HG02943 (cell line): Measurements from ENCODE around the gene SEC16A.
A peak's percentile ranks its signal among the peaks of the same experiment; 100 is the strongest.

Experiments
- ATAC-seq: cut with Tn5 transposase; IDR thresholded peaks from one replicate; pipeline ENCODE4 v1.9.1; 2021; ENCODE audit warnings: mild to moderate bottlenecking, low read depth, moderate library complexity; ENCODE audit not compliant: unreplicated experiment

SEC16A gene, protein sequence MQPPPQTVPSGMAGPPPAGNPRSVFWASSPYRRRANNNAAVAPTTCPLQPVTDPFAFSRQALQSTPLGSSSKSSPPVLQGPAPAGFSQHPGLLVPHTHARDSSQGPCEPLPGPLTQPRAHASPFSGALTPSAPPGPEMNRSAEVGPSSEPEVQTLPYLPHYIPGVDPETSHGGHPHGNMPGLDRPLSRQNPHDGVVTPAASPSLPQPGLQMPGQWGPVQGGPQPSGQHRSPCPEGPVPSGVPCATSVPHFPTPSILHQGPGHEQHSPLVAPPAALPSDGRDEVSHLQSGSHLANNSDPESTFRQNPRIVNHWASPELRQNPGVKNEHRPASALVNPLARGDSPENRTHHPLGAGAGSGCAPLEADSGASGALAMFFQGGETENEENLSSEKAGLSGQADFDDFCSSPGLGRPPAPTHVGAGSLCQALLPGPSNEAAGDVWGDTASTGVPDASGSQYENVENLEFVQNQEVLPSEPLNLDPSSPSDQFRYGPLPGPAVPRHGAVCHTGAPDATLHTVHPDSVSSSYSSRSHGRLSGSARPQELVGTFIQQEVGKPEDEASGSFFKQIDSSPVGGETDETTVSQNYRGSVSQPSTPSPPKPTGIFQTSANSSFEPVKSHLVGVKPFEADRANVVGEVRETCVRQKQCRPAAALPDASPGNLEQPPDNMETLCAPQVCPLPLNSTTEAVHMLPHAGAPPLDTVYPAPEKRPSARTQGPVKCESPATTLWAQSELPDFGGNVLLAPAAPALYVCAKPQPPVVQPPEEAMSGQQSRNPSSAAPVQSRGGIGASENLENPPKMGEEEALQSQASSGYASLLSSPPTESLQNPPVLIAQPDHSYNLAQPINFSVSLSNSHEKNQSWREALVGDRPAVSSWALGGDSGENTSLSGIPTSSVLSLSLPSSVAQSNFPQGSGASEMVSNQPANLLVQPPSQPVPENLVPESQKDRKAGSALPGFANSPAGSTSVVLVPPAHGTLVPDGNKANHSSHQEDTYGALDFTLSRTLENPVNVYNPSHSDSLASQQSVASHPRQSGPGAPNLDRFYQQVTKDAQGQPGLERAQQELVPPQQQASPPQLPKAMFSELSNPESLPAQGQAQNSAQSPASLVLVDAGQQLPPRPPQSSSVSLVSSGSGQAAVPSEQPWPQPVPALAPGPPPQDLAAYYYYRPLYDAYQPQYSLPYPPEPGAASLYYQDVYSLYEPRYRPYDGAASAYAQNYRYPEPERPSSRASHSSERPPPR (N-terminal part only)

DNA sequence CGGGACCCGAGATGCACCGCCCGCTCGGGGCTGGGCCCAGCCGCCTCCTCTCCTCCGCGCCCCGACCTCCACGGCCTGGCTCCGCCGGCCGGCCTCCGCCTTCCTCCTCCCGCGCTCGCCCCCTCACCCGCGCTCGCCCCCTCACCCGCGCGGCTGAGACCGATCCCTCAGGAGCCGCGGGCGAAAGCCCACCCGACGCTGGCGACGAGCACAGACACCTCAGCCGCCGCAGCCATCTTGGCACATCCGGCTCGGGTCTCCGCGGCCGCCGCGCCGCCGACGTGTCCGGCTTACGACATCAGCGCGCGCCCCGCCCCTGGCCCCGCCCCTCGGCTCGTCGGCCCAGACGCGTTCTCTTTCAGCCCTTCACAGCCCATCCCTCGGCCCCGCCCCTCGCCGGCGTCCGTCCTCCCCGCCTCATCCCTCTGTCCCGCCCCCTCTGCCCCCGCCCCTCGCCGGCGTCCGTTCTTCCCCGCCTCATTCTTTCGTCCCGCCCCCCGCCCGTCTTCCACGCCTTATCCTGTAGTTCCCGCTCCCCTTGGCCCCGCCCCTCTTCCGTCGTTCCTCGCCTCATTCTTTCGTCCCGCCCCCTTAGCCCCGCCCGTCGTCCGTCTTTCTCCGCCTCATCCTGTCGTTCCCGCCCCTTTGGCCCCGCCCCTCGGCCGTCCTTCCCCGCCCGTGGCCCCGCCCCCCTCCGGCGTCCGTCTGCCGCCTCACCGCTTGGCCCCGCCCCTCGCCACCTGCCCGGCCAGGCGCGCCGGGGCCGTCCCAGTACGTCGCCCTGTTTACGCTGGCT is at the start of gene SEC16A:
SEC16A (minus strand) TSS at position 248 of the 796 bp plus-strand sequence. CDS start 5,425 bp downstream, outside the sequence.
- ATAC-seq: peak; percentile 52

DNA sequence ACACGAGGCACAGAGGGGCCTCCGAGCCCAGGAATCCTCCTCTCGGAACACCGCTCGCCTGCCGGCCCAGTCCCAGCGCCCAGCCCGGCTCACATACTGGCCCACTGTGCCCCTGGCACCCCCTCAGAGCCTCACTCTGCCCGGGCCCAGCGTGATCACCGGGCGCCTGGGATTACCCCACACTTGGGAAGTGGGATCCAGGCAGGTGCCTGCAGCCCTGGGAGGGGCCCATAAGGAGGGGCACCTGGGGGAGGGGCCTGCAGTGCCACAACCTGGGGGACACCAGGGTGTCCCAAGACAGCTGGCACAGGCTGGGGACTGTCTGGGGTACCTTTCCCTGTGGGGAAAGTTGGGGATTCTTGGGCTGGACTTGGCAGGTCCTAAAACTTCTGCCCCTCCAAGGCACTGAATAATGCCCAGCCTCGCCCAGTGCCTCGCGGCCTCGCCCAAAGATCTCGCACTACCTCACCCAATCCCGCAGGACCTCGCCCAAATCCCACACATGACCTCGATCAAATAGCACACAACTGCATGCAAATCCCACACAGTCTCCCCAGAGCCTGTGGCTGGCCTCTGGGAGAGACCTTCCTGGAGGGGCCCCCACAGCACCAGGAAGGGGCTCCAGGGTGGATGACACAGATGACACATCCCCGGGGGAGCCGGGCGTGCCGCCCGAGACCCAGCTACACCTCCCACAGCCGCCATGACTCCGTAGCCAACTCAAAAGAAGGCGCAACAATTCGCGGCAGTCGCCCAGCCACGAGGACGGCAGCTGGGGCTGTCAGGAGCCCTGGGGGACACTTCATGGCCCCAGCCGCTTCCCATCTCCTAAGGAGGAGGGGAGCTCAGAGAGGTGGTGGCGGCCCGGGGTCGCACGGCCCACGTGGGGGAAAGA is 49.3 kb upstream of the SEC16A start:
- no peak for ATAC-seq

DNA sequence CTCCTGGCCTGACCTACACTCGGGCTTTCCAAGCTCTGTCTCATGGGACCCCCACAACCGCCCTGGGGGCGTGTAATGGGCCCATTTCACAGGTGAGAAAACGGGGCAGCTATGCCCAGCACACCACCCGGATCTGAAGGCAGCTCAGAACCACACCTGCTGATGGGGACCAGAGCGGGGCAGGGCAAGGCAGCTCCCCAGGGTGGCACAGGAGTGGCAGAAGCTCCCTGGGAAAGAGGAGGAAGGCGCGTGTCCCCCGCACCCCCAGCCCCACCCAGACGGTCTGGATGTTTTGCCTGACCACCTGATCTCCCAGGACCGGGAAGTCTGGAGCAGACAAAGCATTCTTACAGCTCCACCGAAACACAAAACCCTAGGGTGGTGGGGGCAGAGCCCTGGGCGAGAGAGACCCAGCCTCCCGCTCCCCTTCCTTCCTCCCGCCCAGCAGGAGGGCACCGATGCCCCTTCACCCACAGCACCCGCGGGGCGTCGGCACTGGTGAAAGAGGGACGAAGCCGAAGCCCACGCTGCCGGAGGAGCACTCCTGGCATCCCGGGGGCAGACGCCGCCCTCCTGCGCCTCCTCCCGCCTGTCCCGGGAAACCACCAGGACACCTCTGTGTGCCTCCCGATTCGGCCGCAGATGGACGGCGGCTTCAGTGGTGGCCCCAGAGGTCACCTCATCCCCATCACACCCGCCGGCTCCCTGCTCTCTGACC is 48.5 kb upstream of the SEC16A start:
- ATAC-seq: no peak

DNA sequence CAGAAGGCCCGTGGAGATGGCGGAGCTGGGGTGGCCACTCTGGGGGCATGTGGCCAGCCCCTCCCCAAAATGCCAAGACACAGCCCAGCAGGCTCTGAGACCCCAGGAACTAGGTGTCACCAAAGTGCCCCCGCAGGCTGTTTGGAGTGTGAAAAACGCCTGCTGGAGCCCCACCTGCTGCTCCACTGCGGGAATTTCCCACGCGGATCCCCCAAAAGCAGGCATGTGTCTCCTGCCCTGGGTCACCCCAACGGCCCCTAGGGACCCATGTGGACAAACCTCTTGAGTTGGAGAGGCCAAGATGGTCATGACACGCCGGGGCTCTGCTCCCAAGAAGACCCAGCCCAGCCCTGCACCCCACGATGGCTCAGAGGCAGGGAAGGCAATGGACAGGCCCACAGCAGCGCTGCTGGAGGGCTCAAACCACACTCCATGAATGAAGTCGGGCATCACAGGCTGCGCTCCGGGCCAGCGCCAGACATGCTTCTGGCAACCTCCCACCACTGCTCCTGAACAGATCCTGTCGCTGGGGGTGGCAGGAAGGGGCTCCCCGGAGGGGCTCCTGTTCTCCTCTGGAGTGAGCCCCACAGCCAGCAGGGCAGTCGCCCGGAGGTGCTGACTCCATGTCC is 47.7 kb upstream of the SEC16A start:
- no peak for ATAC-seq

DNA sequence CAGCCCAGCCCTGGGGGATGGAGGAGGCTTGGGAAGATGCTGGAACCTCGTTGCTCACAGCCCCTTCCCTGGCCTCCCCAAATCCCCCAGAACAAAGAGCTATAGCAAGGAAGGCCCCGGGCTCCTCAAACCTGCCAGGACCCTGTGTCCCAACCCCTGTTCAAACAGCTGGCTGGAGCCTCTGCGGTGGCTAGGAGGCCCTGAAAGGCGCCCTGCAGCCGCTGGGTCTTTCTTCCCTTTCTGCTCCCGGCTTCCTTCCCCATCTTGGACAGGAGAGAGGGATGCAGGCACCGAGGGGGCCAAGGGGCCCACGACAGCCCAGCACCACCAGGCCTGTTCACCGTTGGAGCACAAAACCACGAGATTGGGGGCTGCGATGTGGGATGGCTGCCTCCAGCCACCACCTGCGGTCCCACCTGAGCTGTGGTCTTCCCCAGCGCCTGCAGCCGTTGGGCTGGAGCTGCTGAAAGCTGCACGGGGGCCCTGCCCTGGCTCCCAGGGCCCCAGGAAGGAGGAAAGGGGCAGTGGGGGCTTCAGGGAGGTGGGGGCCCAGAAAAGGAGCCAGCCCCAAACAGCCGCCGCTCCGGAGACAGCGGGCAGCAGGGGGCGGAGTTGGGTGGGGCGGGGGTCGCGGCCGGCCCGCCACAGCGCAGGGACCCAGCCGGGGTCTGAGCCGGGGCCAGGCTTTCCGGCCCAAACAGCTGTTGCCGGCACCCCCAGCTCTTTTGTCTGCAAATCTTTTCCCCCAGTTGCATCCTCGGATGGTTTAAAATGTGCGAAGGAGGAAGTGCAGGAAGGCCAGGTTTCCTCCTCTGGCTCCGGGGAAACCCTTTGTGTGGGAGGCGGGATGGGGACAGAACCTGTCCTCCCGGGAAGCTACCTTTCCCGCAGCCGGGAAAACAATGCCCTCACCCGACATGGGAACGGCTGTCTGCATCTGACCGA is 46.9 kb upstream of the SEC16A start:
- ATAC-seq: no peak

DNA sequence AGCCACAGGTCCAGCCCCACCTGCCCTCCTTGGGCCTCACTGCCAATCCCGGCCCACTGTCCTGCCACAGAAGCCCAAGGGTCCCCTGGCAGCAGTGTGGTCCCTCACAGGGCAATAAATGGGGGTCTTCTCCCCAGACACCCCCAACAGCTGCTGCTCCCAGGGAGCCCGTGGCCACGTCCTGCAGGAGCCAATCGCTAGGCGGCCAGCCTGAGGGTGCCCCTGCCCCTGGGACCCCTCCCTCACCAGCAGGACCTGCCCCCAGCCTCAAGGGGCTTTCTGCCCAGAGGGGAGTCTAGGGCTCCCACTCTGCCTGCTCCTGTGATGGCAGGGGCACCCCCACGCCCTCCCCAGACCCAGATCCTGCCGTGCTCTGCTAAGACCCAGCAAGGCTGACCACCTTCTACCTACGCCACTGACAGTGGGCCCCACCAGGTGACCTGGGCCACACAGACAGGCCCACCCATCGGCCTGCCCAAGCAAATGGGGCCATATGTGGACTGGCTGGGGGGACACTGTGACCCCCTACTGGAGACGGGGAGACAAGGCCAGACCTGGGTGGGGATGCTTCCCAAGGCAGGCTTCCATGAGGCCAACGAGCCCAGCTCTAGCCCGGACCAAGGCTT is 46.0 kb upstream of the SEC16A start:
- ATAC-seq: no peak

DNA sequence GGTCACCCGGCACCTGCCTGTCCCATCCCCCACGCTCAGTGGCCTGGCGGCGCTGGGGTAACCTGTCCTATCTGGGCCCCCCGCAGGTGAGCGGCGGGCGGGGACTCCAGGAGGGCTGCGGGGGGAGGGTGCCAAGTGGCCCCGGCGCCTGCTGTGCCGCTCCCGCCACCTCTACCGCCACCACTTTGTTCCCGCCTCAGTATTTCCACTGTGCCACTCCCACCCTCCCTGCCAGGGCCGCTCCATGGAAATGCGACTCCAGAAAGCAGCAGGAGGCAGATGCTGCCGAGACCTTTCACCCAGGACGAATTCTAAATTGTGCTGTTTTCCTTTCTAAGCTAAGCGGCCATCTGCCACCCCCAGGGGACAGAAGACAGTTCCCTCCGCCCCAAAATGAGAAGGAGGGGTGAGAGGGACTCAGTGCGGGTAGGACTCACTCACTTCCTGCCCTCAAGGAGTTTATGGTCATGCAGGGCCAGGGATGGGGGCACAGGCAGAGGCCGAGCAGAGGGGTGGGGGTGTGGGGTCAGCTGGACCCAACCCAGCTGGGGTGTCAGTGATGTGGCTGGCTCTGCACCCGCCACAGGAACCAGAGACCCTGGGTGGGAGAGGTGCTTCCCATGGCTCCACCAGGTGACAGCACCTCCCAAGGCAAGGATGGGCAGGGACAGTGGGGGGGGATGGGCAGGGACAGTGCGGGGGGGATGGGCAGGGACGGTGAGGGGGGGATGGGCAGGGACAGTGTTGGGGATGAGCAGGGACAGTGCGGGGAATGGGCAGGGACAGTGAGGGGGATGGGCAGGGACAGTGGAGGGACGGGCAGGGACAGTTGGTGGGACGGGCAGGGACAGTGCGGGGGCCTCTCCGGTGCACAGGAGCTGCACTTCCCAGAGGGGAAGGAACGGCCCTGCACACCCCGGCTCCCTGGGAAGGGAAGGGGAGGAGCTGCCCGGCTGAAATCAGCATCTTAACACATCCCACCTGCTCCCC is 45.2 kb upstream of the SEC16A start:
- ATAC-seq: no peak

DNA sequence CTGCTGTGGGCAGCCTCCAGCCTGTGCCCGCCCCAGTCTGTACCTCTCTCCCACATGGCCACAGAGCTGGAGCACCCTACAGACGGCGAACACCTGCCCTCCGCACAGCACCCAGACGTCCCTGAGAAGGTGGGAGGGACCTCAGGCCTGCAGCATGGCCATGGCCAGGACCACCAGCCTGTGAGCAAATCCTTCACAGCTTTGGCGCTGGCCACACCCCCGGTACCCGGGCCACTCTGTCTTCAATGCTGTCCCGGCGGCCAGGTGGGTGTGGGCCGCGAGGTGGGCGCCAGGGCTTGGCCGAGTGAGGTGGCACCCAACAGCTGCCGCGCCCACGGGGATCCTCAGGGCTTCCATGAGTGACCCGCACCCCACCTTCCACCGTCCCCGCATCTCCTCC is 44.3 kb upstream of the SEC16A start:
- ATAC-seq: no peak

DNA sequence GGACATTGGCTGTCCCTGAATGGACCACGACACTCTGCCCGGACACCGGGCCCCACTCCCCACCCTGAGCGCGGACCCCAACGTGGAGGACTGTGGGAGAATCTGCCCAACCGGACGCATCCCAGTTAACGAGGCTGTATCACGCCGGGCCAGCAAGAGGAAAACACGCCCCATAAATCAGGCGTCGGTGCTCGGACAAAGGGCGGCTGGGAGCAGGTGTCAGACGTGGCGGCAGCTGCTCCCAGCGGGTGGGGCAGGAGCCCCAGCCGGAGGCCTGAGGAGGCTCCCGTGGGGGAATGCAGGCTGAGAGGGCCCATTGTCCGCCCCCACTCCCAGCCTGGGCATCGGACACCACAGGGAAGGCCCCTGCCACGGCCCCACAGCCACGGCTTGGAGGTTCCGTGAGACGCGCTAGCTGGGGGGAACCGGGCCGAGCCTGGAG is 43.8 kb upstream of the SEC16A start:
- ATAC-seq: no peak

DNA sequence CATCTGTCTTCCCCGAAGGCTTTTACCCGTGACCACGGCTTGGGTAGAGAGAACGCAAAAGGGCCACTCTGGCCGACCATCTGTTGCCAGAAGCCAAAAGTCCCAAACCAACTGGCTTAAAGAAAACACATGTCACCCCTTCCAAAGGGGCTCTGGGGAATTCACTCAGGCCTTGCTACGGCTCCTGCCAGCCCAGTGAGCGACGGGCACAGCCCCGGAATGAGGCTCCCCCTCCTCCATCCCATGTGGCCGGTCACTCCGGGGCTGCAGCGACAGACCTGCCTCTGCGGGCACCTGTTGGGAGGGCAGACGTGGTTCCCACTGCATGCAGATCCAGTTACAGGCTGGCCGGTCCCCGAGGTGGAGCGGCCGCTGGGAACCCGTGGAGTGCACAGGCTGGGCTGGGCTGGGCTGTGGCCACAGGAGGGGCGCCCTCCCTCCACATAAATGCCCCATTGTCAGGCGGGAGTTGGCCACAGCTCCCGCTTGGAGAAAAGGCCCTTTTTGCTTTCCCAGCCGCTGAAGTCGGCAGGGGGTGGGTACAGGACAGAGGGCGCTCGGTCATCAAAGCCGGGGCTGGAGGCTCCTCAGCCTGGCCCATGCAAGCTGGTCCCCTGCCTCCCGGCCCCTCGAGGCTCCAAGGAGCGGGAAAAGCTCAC is 43.1 kb upstream of the SEC16A start:
- no peak for ATAC-seq

DNA sequence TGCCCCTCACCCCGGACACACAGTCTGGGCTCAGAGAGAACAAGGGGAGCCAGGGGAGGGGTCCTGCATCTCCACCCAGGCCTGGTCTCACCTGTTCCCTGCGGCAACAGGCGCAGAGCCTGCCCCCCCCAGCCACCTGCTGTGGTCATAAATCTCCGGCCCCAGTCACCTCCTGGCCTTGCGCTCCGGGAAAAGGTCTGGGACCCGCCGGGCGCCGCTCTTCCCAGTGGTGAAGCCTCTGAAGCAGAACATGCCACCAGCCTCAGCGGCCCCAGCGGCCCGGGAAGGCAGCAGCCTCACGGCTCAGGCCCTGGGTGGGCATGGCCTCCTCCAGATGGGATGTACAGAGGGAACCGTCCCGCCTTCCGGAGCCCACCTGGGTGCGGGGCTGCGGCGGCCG is 42.4 kb upstream of the SEC16A start:
- ATAC-seq: no peak

DNA sequence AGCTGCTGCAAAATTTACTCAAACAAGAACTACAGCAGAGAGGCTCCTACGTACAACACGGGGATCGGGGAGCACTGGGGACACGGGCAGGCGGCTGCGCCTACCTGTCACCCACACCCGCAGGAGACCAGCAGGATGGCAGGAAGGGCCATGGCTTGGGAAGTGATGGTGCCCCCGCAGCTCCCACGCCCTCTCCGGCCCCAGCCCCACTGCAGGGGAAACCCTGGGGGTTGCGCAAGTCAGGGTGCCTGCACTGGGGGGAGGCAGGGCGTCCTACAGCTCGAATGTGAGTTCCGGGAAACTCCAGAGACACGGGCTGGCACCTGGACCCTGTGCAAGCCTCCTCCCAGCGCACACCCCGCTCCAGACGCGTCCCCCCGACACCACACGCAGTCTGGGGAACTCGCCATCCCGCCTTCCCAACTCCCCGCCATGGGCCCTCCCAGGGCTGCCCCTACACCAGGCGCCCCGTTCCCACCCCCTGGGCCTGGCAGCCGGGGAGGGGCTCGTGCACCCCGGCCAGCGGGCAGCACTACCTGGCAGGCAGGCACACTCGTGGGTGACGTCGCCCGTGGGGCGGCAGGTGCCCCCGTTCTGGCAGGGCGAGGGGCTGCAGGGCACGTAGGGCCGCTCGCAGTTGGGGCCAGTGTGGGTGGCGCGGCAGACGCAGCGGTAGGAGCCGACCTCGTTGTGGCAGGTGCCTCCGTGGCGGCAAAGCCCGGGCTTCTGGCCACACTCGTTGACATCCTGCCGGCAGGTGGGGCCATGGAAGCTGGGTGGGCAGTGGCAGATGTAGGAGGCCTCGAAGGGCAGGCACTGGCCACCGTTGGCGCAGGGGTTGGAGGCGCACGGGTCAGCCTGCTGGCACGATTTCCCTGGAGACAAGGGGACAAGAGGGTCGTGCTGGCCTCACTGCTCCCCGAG is 39.7 kb upstream of the SEC16A start:
- ATAC-seq: no peak

DNA sequence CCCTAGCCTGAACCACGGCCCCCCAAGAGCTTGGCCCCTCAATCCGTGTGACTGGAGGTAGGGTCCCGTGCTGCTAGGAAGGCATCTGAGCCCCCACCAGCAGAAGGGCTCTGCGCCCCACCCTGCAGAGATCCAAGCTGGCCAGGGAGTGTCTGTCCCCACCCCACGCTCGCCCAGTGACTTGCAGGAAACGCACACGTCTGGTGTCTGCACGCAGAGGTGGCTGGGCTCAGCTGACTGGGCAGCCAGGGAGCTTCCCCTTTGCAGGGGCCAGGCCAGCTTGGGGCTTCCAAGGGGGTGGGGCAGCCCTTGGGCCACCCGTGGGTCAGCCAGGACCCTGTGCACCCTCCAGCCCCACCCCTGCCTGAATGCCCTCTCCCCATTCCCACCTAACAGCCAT is 38.7 kb upstream of the SEC16A start:
- ATAC-seq: no peak
